ENCODE results near the gene POU3F2. TPM values are rescaled to one million over a fixed set of nuclear protein-coding genes. Genes with fewer than 3 reads are reported as not detected.

The POU3F2 gene
- total RNA-seq, 2 donors from 2014 or later = not detected

DNA sequence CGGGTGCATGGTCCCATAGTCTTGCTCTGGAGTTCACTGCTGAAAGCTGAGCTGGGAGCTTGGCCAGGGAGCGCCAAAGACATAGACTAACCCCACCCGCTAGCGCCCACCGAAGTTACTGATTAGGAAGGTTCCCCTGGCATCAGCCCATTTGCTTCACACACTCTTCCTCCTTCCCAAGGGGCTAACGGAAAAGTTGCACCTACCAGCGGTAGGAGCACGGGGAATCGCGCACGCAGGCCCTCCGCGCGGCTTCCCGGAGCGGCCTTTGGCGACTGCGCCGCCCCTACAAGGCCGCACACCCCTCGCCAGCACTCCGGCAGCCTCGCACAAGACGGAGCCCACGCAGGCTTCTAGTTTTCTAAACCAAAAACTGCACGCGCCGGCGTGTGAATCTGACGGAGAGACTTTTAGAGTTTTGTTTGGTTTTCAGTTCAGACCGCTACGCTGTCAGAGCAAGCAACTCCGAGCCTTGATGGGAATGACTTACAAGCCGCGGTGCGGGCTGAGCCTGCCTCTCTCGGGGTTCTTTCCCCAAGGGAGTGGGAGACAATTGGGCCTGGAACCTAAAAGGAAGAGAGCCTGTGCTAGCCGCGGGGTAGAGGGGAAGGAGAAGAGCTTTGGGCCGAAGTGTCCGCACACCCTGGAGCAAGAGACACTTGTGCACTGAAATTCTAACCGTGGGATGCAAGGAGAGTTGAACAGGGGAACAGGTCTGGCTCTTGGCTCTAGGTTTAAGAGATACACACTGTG, 891 bp upstream of the POU3F2 start:
- Mint-ChIP-seq H3K4me3 (peak overlapping the region; percentile 94), H3K36me3 (ENCODE audit: low read depth) (peaks cover 2% of the 10 kb centered on the region), H3K27ac (peak overlapping the region; percentile 86), H3K4me1 (peaks cover 41% of the 10 kb centered on the region), H3K27me3 (peaks cover 88% of the 10 kb centered on the region)
- DNase-seq (no peak), ATAC-seq (peak; percentile 23)
- H3K9me3 ChIP-seq (ENCODE audit: control insufficient read depth, low read length, poor library complexity, severe bottlenecking) = no peaks in the 10 kb centered on the region

DNA sequence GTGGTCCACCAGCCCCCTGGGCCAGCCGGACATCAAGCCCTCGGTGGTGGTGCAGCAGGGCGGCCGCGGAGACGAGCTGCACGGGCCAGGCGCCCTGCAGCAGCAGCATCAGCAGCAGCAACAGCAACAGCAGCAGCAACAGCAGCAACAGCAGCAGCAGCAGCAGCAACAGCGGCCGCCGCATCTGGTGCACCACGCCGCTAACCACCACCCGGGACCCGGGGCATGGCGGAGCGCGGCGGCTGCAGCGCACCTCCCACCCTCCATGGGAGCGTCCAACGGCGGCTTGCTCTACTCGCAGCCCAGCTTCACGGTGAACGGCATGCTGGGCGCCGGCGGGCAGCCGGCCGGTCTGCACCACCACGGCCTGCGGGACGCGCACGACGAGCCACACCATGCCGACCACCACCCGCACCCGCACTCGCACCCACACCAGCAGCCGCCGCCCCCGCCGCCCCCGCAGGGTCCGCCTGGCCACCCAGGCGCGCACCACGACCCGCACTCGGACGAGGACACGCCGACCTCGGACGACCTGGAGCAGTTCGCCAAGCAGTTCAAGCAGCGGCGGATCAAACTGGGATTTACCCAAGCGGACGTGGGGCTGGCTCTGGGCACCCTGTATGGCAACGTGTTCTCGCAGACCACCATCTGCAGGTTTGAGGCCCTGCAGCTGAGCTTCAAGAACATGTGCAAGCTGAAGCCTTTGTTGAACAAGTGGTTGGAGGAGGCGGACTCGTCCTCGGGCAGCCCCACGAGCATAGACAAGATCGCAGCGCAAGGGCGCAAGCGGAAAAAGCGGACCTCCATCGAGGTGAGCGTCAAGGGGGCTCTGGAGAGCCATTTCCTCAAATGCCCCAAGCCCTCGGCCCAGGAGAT, 1.0 kb downstream of the POU3F2 start:
- no peaks in the 10 kb centered on the region for H3K9me3 ChIP-seq (ENCODE audit: control insufficient read depth, low read length, poor library complexity, severe bottlenecking)
- DNase-seq = no peak
- peak overlapping the region; percentile 34 for H3K4me3 Mint-ChIP-seq
- peaks cover 37% of the 10 kb centered on the region for H3K4me1 Mint-ChIP-seq
- ATAC-seq = no peak
- no peak overlapping the region for H3K27ac Mint-ChIP-seq
- peaks cover 87% of the 10 kb centered on the region for H3K27me3 Mint-ChIP-seq
- H3K36me3 Mint-ChIP-seq (ENCODE audit: low read depth) = peaks cover 2% of the 10 kb centered on the region

DNA sequence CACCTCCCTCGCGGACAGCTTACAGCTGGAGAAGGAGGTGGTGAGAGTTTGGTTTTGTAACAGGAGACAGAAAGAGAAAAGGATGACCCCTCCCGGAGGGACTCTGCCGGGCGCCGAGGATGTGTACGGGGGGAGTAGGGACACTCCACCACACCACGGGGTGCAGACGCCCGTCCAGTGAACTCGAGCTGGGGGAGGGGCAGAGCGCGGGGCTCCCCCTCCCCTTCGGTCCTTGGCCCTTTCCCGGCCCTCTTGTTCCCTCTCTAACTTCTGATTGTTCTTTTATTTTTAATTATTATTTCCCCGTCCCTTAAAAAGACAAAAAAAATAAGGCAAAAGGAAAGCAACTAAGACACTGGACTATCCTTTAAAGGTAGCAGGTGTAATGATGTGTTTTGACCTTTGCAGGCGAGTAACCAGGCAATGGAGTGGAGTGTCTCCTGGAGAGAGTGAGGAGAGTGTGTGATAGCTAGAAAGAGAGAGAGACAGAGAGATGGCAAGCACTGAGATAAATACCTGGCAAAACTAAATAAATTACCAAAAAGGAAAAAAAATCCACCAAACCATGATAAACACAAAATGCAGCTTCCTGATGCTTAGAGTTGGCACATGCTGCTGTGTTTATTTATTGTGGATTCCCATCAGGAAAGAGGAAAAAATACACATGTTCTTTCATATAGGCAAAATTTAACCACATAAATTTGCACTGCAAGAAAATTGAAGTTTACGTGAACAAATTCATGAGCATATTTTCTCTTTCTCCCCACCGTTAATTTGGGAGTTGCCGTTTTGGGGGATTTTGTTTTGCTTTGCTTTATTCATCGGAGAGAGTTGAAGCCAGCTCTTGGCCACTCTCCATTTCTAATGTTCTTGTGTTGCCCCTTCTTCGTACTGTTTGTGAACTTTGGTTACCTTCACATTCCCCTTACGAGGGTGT, 1.9 kb downstream of the POU3F2 start:
- Mint-ChIP-seq H3K36me3 (ENCODE audit: low read depth) (peaks cover 2% of the 10 kb centered on the region), H3K27me3 (peaks cover 85% of the 10 kb centered on the region), H3K27ac (no peak overlapping the region), H3K4me1 (peaks cover 30% of the 10 kb centered on the region), H3K4me3 (peak overlapping the region; percentile 49)
- DNase-seq (no peak), ATAC-seq (no peak)
- H3K9me3 ChIP-seq (ENCODE audit: control insufficient read depth, low read length, poor library complexity, severe bottlenecking) = no peaks in the 10 kb centered on the region

DNA sequence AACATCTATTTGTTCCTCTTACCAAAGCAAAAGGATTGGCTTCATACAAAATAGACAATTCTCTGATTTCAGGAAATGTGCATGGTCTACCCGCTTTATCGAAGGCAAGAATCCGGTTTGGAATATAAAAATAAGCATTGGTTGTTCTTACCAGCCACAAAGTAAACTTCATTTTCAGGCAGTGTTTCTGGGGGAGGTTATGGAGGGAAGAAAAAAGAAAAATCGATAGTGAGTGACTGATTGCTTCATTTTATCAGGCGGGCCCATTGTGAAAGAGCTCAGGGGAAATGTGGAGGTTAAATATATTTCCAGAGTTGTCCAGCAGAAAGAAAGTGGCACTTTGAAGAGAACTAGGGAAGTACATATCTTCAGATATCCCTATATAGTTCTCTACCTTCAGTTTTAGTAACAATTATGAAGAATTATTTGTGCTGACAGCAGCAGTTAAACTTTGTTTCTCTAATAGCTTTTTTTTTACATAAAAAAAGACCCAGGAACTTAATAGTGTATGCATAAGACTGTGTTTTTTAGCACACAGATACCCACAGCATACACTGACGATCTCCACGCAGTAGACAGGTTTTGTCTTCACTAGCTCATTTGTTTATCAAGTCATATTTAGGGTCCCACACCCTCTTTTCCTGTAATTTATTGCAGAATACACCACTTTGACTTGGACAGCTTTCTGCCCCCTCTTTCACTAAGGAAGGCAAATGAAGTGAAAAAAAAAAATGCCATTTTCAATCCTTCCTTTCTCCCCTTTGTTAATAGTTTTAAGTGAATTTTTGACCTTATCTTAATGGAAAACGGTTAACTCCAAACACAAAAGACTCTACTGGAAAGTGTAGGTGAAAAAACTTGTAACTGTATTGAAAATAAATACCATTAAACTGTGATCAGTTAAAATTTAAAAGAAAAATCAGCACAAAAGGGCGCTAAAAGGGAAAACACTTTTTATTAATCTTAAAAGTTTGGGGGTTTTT, 2.9 kb downstream of the POU3F2 start:
- peaks cover 2% of the 10 kb centered on the region for H3K36me3 Mint-ChIP-seq (ENCODE audit: low read depth)
- no peaks in the 10 kb centered on the region for H3K9me3 ChIP-seq (ENCODE audit: control insufficient read depth, low read length, poor library complexity, severe bottlenecking)
- ATAC-seq (no peak), DNase-seq (no peak)
- H3K27me3 Mint-ChIP-seq = peaks cover 89% of the 10 kb centered on the region
- H3K27ac Mint-ChIP-seq = no peak overlapping the region
- H3K4me3 Mint-ChIP-seq = peak overlapping the region; percentile 49
- H3K4me1 Mint-ChIP-seq = peaks cover 28% of the 10 kb centered on the region

DNA sequence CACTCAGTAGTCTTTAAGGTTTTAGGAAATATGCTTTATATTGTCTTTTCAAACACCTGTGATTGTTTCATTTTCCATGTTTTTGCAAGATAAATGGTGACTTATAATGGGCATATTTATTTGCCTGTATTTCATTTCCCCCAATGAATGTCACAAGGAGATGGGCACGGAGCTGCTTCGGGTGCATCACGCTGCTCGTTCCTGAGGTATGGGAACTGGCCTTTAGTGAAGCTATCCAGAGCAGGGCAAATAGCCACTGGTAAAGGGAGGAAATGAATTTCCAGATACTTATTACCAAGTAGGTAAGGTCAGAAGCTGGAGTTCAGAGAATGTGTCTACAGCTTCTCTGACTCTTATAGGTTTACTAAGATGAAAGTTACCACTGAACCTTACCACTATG, 3.7 kb downstream of the POU3F2 start:
- H3K27ac Mint-ChIP-seq = no peak overlapping the region
- H3K4me3 Mint-ChIP-seq = no peak overlapping the region

DNA sequence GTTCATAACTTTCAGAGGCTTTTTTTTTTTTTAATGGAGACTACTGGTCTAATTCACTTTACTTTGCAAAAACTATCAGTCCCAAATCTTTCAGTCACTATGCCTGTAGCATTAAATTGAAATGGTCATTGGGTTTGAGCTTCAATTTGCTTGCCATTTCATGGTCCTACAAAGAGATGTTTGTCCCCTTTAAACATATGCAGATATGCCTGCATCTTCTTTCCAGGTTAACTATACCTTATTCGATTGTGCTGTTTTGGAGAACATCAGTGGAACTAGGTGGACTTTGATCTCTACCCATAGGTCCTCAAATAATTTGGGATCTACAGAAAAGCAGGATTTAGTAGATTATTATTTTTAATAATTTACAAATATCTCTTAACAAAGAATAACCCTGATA, 4.6 kb downstream of the POU3F2 start:
- peaks cover 88% of the 10 kb centered on the region for H3K27me3 Mint-ChIP-seq
- H3K4me1 Mint-ChIP-seq = peaks cover 18% of the 10 kb centered on the region
- no peak for ATAC-seq
- H3K36me3 Mint-ChIP-seq (ENCODE audit: low read depth) = peaks cover 6% of the 10 kb centered on the region
- no peaks in the 10 kb centered on the region for H3K9me3 ChIP-seq (ENCODE audit: control insufficient read depth, low read length, poor library complexity, severe bottlenecking)
- H3K27ac Mint-ChIP-seq = no peak overlapping the region
- no peak overlapping the region for H3K4me3 Mint-ChIP-seq
- DNase-seq = no peak

More for the DNA sequence above, 3.7 kb downstream of the POU3F2 start:
- H3K4me1 Mint-ChIP-seq = peaks cover 25% of the 10 kb centered on the region
- peaks cover 89% of the 10 kb centered on the region for H3K27me3 Mint-ChIP-seq
- DNase-seq = no peak
- H3K36me3 Mint-ChIP-seq (ENCODE audit: low read depth) = peaks cover 4% of the 10 kb centered on the region
- H3K9me3 ChIP-seq (ENCODE audit: control insufficient read depth, low read length, poor library complexity, severe bottlenecking) = no peaks in the 10 kb centered on the region
- no peak for ATAC-seq

DNA sequence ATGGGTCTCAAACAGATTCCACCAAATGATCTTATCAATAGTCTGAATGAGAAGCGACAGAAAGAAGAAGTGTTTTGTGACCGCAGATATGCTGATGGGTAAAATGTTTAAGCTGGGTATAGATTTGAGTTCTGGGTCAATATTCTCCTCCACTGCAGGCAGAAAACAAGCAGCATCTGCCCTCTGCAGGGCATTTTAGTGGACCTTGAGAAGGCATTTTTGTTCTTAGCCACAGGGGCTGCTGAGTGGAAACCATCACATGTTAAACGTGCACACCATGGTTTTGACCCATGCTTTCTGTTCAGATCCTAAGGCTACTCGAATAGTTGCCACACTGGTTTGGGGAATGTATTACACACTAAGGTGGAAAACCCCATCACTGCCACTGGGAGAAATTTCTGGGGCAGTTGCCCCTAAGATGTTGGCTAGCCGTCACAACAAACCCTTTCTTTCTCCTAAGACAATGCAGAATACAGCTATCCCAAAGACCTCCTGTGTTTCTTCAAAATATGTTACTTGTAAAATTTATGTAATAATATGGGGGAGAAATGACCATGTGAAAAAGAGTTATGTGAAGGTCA, 5.5 kb downstream of the POU3F2 start:
- ATAC-seq (no peak), DNase-seq (no peak)
- no peaks in the 10 kb centered on the region for H3K9me3 ChIP-seq (ENCODE audit: control insufficient read depth, low read length, poor library complexity, severe bottlenecking)
- H3K27me3 Mint-ChIP-seq = peaks cover 90% of the 10 kb centered on the region
- H3K4me1 Mint-ChIP-seq = peaks cover 24% of the 10 kb centered on the region
- H3K4me3 Mint-ChIP-seq = no peak overlapping the region
- H3K36me3 Mint-ChIP-seq (ENCODE audit: low read depth) = peaks cover 6% of the 10 kb centered on the region
- no peak overlapping the region for H3K27ac Mint-ChIP-seq

DNA sequence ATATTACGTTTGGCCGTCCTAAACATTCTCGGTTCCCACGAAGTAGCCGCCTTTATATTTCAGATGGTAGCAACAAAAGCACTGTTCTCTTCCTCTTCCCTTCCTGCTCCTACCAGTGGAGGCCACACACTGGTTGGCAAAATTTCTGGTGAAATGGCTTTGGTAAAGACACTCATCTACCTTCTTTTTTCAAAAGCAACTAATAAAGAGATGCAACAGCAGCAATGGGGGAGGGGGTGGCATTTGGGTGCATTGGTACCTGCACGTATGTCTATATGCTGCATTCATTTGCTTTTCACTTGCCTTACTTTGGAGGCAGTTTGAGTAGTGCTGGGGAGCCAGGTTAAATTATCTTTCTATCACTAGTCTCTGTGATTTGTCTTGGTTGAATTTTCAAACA, 6.0 kb downstream of the POU3F2 start:
- peaks cover 6% of the 10 kb centered on the region for H3K36me3 Mint-ChIP-seq (ENCODE audit: low read depth)
- peaks cover 25% of the 10 kb centered on the region for H3K4me1 Mint-ChIP-seq
- H3K27me3 Mint-ChIP-seq = peaks cover 91% of the 10 kb centered on the region
- H3K9me3 ChIP-seq (ENCODE audit: control insufficient read depth, low read length, poor library complexity, severe bottlenecking) = no peaks in the 10 kb centered on the region
- no peak for ATAC-seq
- no peak for DNase-seq
- H3K27ac Mint-ChIP-seq = no peak overlapping the region
- H3K4me3 Mint-ChIP-seq = no peak overlapping the region

DNA sequence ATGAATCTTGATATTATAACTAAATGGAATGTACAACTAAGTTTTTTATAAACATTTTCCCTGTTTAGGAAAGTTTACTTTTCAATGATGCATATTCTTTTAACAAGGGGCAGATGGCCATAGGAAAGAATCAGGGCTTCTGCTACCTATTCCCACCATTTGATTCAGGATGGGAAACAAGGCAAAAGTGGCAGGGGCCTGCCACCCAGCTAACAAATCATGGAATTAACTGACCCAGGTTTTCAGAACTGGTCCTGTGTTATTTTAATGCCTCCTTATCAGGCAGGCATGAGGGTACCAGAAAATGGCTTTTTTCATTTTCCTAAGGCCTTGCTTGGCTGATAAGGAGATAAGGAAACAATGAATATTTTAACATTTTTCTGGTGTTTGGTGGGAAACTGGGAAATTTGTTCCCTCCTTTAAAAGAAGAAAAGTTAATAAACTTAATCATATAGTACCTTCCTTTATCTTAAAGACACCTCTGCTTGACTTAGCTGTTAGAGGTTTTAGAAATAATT, 6.7 kb downstream of the POU3F2 start:
- no peak for ATAC-seq
- Mint-ChIP-seq H3K36me3 (ENCODE audit: low read depth) (peaks cover 6% of the 10 kb centered on the region), H3K4me3 (no peak overlapping the region), H3K27ac (no peak overlapping the region), H3K4me1 (peaks cover 27% of the 10 kb centered on the region), H3K27me3 (peaks cover 92% of the 10 kb centered on the region)
- H3K9me3 ChIP-seq (ENCODE audit: control insufficient read depth, low read length, poor library complexity, severe bottlenecking) = no peaks in the 10 kb centered on the region
- no peak for DNase-seq

DNA sequence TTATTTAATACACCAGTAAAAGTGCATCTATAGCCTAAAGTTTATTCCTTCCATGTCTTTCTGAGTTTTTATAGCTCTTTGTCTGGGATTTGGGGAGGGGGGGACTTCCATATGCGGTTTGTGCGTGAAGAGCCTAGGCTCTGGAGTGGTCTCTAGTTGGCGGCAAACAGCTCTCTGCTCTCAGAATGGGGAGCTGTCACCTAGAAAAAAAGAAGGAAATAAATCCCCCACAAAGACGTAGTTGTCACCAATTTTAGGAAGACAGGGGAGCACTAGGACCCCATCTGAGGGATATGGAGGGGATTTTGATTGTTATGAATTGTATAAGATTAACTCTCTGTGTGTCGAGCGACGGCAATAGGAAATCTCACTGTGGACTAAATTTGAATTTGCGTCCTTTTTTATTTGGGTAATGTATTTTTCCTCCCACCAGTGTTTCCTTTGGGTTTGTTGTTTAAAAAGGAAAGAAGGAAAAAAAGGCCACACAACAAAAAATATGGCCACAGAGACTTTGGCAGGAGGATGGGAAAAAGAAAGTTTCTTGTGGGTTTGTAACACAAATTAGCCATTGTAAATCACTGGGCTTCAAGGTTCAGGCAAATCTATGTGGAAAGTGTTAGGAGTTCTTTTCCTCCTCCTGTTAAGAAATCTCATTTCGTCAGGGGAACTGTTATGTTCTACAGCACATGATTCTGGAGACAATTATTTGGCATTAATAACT, 7.4 kb downstream of the POU3F2 start:
- peaks cover 92% of the 10 kb centered on the region for H3K27me3 Mint-ChIP-seq
- no peaks in the 10 kb centered on the region for H3K9me3 ChIP-seq (ENCODE audit: control insufficient read depth, low read length, poor library complexity, severe bottlenecking)
- no peak overlapping the region for H3K27ac Mint-ChIP-seq
- DNase-seq (no peak), ATAC-seq (no peak)
- H3K4me1 Mint-ChIP-seq = peaks cover 24% of the 10 kb centered on the region
- peaks cover 6% of the 10 kb centered on the region for H3K36me3 Mint-ChIP-seq (ENCODE audit: low read depth)
- H3K4me3 Mint-ChIP-seq = no peak overlapping the region
